Measurements from ENCODE around the gene ETHE1. TPM values are rescaled to one million over a fixed set of nuclear protein-coding genes. Genes with fewer than 3 reads are reported as not detected.

ETHE1 gene
- 155 and 178 TPM in 2 replicates for total RNA-seq

GRCh38 chr19:43526884-43527859 is at the start of gene ETHE1:
Gene ETHE1, minus strand, starts transcription at chr19:43527201. Its CDS starts 24 bp downstream, at chr19:43527177.

GRCh38 chr19:43575156-43575950 is 48.4 kb upstream of the ETHE1 start, which contains the start of the genes PINLYP and XRCC1:
Gene PINLYP, plus strand, starts transcription at chr19:43575801. Its CDS starts 1,391 bp downstream, at chr19:43577192.
Gene XRCC1, minus strand, starts transcription at chr19:43575527. Its CDS starts 69 bp downstream, at chr19:43575458.

DNA sequence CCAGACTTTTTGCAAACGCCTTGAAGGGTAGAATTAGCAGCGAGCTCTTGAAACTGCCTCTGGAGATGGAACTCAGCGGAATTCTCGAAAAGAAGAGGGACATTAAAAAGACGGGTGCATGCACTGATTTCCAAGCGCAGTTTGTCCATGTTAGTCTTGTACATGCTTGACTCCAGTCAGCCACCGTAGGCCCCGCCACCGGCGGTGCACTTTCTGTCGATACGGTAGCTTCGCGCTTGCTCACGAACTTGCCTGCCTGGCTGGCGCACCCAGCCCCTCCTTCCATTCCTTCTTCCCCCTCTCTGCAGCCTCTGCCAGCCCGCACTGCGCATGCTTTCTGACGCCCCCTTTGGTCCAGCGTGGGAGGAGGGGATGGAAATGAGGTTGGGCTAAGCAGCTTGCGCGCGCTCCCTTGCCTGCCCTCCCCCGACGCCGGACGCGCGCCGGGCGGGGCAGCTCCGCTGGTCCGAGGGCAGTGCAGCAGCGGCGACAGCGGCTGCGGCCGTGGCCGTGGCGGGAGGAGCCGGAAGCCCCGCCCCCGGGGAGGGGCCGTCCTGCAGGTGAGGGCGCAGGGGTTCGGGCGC is 6.1 kb upstream of the ETHE1 start, which contains the start of gene ZNF575:
TSS of gene ZNF575 (plus strand) at position 227 of the 584 bp plus-strand sequence. CDS start 1,235 bp downstream, outside the sequence.

GRCh38 chr19:43504426-43505185 is 22.4 kb downstream of the ETHE1 start, which contains the start of gene PHLDB3:
Gene PHLDB3, minus strand, starts transcription at chr19:43504746. Its CDS starts 628 bp downstream, at chr19:43504118.

GRCh38 chr19:43465468-43466120 is 61.4 kb downstream of the ETHE1 start, which contains the start of gene LYPD3:
Gene LYPD3, minus strand, starts transcription at chr19:43465608. Its CDS starts 37 bp downstream, at chr19:43465571.

Other genes starting within 250 kb of the ETHE1 start
- gene CD177, start 173.5 kb downstream of the ETHE1 start, total RNA-seq, result 0.15 and 0.23 TPM in 2 replicates
- gene TEX101, start 112.3 kb downstream of the ETHE1 start, total RNA-seq, result not detected in 2 replicates
- 18.9 and 22.7 TPM in 2 replicates for gene LYPD3, start 61.6 kb downstream of the ETHE1 start, total RNA-seq
- 15.8 and 25.2 TPM in 2 replicates for gene PHLDB3, start 22.5 kb downstream of the ETHE1 start, total RNA-seq
- 0.08 TPM in 1 of 2 replicates, not detected in the other for gene ZNF575, start 6.0 kb upstream of the ETHE1 start, total RNA-seq
- 33.9 and 36.6 TPM in 2 replicates for gene XRCC1, start 48.3 kb upstream of the ETHE1 start, total RNA-seq
- gene PINLYP, start 48.6 kb upstream of the ETHE1 start, total RNA-seq, result 6.6 and 8.0 TPM in 2 replicates
- 11.9 and 14.7 TPM in 2 replicates for gene IRGQ, start 68.9 kb upstream of the ETHE1 start, total RNA-seq
- 13.0 and 14.0 TPM in 2 replicates for gene ZNF576, start 69.4 kb upstream of the ETHE1 start, total RNA-seq
- gene SRRM5, start 84.9 kb upstream of the ETHE1 start, total RNA-seq, result not detected in 2 replicates
- gene ZNF428, start 92.4 kb upstream of the ETHE1 start, total RNA-seq, result 21.2 and 23.7 TPM in 2 replicates
- 4.5 and 6.8 TPM in 2 replicates for gene CADM4, start 112.6 kb upstream of the ETHE1 start, total RNA-seq
- gene PLAUR, start 143.0 kb upstream of the ETHE1 start, total RNA-seq, result 54.5 and 110 TPM in 2 replicates
- not detected in 2 replicates for gene IRGC, start 188.9 kb upstream of the ETHE1 start, total RNA-seq
- 12.8 and 23.1 TPM in 2 replicates for gene SMG9, start 227.8 kb upstream of the ETHE1 start, total RNA-seq